Activated CD8-positive, alpha-beta memory T cell treated with anti-CD3 and anti-CD28 coated beads for 36 hours (primary cell): ENCODE measurements around the gene RAMP1. TPM values are rescaled to one million over a fixed set of nuclear protein-coding genes. Genes with fewer than 3 reads are reported as not detected.

ENCODE experiments used
- CTCF ChIA-PET: fragments of 350-600 bp; sonication (Branson Sonifier 250); formaldehyde crosslinking; loops from one replicate; lab custom pipeline; 2021; ENCODE audit warnings: antibody characterized with exemption; lab: Charles Lee
- POLR2A ChIA-PET: fragments of 350-600 bp; sonication (Branson Sonifier 250); formaldehyde crosslinking; loops from one replicate; lab custom pipeline; 2021; ENCODE audit warnings: antibody characterized with exemption; lab: Charles Lee
- total RNA-seq, 2 experiments: library from RNA; stranded (reverse); gene quantifications; one replicate each; pipeline ENCODE4 v1.2.3, GENCODE V29; 2021

The RAMP1 gene
- total RNA-seq, 2 experiments from 2014 or later, result 0.34 to 0.63 TPM

DNA sequence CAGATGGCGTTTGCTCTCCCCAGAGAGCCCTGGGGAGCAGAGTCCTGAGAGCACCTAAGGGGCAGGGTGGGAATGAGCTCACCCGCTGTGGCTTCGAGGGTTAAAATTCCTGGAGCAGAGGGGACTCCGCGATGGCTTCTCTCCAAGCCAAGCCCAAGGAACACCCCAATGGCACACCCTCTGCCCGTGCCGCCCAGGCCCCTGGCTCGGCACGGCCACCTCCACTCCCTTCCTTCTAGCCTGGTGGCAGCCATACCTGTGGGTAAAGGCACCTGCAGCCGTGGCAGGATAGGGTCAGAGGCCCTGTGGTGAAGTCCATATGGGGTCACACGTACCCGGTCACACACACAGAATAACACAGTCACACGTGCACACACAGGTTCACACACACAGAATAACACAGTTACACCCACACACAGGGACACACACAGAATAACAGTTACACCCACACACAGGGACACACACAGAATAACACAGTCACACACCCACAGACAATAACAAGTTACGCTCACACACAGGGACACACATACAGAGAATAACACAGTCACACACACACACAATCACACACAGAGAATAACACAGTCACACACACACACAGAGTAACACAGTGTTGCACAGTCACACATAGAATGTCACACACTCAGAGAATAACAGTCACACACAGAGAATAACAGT, 50.5 kb downstream of the RAMP1 start:
- CTCF ChIA-PET, result no interaction called here
- POLR2A ChIA-PET, result no interaction called here

DNA sequence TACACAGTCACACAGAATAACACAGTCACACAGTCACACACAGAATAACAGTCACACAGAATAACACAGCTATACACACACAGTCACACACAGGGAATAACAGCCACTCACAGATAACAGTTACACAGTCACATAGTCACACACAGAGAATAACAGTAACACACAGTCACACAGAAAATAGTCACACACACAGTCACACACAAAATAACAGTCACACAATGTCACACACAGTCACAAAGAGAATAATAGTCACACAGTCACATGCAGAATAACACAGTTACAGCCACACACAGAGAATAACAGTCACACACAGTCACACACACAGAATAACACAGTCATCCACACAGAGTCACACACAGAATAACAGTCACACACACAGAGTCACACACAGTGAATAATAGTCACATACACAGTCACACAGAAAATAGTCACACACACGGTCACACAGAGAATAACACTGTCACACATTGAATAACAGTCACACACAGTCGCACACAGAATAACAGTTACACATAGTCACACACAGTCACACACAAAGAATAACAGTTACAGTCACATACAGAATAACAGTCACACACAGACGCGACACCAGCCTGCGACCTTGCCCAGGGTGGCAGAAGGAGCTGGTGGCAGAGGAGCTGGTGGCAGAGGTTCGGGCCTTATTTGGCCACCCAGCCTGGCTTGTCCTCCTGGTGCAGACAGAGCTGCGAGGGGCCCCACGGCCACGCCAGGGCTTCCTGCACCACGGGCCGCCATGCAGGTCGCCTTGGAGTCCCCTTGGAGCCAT, 51.3 kb downstream of the RAMP1 start:
- POLR2A ChIA-PET, result no interaction called here
- CTCF ChIA-PET, result interaction anchor here (1.4 kb wide), 1 partner anchor 12 kb away, joined by 7 read pairs; no protein-coding TSS in a partner anchor

DNA sequence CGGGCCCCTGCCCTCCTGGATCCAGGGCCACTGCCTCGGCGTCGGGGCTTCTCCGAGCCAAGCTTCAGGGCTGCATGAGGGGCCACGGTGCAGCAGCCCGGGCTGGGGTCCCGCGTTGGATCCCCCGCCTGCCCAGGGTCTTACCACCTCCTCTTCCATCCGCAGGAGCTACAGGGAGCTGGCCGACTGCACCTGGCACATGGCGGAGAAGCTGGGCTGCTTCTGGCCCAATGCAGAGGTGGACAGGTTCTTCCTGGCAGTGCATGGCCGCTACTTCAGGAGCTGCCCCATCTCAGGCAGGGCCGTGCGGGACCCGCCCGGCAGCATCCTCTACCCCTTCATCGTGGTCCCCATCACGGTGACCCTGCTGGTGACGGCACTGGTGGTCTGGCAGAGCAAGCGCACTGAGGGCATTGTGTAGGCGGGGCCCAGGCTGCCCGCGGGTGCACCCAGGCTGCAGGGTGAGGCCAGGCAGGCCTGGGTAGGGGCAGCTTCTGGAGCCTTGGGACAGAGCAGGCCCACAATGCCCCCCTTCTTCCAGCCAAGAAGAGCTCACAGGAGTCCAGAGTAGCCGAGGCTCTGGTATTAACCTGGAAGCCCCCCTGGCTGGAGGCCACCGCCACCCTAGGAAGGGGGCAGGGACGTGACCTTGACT, 52.1 kb downstream of the RAMP1 start:
- ChIA-PET CTCF (interaction anchor here (1.4 kb wide), 1 partner anchor 12 kb away, joined by 7 read pairs; no protein-coding TSS in a partner anchor), POLR2A (no interaction called here)

DNA sequence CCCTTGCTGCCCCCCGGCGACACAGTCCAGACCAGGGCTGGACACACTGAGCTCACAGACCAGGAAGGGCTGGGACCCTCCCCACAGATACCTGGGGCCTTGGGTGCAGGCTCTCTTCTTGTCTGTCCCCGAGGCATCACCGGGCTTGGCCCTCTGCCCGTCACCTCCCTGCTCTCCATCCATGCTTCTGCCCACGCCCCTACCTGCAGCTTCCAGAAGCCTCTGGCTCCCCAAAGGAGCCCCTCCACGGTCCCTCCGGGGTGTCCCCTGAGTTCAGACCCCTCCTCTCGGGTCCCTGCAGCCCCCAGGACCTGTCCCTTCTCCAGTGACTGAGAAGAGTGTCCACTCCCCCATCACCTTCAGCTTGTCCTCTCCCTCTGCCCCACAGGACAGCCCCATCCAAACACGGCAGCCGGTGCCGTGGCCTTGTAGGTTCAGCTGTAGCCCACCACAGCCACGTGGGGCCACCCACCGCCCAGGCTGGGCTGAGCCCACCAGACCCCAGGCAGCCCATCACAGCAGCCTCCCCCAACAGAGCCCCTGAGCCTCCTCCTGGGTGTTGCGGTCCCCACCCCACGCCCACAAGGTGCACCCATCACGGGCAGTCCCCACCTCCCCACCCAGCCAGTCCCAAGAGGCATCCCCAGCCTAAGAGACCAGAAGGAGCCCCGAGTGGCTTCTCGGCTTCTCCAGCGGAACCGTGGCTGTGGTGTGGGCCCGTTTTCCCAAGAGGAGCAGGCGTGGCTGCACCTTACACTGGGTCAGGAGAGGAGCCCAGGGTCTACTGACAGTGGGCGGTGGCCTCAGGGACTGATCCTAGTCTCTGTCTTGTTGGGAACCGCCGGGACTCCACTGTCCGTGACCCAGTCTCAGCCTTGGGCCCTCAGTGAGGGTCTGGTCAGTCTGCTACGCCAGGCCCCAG, 53.1 kb downstream of the RAMP1 start:
- CTCF ChIA-PET, result no interaction called here
- POLR2A ChIA-PET, result no interaction called here

DNA sequence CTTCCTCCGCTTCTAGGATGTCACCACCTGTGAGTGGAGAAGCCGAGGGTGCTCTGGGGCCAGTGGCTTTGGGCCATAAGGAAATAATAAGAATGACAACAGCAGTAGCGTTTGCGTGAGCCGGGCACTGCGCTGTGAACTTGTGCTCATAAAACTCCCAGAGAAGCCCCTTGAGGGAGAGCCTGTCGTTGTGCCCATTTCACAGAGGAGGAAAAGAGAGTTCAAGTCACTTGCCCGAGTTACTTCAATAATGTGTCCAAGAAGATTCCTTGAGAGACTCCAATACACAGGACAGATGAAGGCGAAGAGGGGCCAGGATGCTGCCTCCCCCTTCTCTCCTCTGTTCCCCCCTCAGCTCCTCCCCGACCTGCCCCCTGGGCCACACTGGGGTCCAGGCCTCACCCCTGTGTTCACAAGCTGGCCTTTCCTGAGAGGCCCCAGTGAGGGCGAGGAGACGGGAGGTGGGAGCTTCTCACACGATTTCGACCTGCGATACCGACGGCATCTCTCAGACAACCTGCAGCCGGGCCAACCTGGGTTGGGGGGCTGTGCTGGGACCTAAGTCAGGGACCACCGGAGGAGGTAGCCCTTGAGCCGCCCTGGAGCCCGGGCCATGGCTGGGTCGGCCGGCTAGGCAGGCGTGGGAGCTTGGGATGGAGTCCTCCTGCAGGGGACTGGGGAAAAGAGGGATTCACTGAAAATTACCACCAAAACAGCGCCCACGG, 53.9 kb downstream of the RAMP1 start:
- ChIA-PET POLR2A (no interaction called here), CTCF (no interaction called here)

DNA sequence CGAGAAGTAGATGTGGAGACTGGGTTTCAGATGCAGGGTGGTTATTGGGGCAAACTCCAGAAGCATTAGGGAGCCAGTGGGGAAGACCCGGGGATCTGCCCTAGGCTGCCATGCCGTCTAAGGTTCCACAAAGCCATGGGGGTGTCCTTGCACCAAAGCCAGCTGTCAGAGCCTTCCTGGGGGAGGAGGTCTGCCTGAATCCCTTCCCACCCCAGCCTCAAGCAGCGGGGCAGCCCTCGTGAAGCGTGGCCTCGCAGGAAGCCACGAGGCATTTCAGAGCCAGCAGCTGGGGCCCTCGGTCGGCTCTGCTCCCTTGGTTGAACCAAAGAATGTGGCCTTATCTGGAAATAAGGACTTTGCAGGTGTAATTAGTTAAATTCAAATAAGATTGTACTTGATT, 56.2 kb downstream of the RAMP1 start:
- ChIA-PET CTCF (no interaction called here), POLR2A (no interaction called here)

DNA sequence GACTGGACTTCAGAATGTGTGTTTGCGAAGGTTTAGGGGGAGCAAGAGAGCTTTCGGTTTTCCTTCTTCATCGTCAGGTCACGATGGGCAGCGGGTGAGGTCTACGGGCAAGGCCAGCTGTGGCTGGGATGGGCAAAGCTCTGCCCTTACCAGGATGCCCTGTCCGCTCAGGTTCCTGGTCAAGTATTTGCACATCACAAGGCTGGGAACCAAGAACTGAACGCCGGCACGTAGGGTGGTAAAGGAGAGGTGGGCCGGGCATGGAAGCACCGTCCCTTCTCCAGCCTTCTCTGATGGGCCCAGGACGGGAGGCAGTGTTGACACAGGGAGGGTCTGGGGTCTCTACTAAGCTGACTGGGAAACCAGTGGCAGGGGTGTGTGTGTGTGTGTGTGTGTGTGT, 56.9 kb downstream of the RAMP1 start:
- ChIA-PET CTCF (no interaction called here), POLR2A (interaction anchor here (0.7 kb wide), 1 partner anchor 351 kb away, joined by 4 read pairs; no protein-coding TSS in a partner anchor)

DNA sequence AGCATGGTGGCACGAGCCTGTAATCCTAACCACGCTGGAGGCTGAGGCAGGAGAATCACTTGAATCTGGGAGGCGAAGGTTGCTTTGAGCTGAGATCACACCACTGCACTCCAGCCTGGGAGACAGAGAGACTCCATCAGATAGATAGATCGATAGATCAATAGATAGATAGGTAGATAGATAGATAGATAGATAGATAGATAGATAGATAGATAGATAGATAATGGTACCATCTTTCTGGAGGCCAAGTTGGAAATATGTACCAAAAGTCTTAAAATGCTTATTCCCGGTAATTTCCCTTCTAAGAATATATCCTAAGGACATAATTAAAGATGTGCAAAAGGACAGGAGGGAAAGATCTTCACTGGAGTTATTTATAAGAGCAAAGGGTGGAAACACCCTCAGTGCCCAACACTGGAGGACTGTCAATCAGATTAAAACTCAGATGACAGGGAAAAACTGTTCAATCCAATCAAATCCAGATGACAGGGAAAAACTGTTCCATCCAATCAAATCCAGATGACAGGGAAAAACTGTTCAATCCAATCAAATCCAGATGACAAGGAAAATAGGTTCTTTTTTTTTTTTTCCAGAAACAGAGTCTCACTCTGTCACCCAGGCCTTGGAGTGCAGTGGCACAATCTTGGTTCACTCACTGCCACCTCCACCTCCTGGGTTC, 58.4 kb downstream of the RAMP1 start:
- POLR2A ChIA-PET, result no interaction called here
- CTCF ChIA-PET, result no interaction called here

DNA sequence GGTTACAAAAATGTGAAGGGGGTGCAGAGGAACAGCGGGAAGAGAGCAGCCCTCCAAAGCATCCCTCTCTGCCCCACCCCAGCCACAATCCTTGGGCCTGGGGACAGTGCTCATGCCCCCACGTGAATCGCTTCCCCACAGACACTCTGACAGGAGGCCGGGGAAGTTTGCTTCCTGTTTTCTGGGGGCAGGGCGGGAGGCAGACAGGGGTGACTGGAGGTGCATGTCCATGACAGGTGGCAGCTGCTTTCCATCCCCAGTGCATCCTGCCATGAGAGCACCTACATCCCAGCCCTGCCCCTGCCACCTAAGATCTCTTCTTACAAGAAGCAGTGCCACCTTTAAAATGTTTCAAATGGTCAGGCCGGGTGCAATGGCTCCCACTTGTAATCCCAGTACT, 60.2 kb downstream of the RAMP1 start:
- ChIA-PET POLR2A (no interaction called here), CTCF (no interaction called here)

DNA sequence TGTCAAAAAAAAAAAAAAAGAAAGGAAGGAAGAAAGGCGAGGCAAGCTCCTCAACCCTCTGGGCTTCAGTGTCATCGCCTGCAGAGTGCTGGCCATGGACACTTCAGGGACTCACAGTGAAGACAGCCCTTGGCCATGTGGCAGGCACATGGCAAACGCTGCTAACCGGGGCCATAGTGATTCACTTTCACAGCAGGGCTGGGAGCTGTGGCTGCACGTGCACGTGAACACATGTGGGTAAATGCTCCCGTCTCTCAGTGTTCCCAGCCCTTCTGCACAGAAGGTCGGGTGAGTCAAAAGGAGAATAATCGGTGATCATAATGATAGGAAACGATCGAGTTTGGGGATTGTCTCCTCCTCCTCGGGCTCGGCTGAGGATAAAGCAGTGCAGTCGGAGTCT, 61.2 kb downstream of the RAMP1 start:
- POLR2A ChIA-PET, result no interaction called here
- CTCF ChIA-PET, result interaction anchor here (0.8 kb wide), 1 partner anchor 1242 kb away, joined by 3 read pairs; no protein-coding TSS in a partner anchor

DNA sequence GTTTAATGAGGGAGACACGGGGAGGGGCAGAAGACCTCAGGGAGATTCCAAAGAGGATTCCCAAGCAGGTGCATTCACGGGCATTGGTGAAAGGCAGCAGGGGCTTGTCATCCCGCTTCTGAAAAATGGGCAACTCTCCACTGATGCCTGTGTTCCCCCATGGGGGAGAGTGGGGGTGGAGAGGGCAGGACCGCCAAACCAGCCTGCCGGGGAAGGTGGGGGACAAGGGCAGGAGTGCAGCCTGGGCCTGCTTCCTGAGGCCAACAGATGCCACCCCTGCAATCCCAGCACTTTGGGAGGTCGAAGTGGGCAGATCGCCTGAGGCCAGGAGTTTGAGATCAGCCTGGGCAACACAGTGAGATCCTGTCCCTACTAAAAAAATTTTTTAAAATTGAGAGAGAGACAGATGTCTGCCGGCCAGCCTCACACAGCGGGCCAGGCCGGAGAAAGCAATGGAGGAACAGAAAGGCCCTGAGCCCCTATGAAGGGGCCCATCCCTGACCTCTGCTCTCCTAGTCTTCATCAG, 62.6 kb downstream of the RAMP1 start:
- ChIA-PET POLR2A (no interaction called here), CTCF (interaction anchor here (1.1 kb wide), 1 partner anchor 34 kb away, joined by 3 read pairs; no protein-coding TSS in a partner anchor)

DNA sequence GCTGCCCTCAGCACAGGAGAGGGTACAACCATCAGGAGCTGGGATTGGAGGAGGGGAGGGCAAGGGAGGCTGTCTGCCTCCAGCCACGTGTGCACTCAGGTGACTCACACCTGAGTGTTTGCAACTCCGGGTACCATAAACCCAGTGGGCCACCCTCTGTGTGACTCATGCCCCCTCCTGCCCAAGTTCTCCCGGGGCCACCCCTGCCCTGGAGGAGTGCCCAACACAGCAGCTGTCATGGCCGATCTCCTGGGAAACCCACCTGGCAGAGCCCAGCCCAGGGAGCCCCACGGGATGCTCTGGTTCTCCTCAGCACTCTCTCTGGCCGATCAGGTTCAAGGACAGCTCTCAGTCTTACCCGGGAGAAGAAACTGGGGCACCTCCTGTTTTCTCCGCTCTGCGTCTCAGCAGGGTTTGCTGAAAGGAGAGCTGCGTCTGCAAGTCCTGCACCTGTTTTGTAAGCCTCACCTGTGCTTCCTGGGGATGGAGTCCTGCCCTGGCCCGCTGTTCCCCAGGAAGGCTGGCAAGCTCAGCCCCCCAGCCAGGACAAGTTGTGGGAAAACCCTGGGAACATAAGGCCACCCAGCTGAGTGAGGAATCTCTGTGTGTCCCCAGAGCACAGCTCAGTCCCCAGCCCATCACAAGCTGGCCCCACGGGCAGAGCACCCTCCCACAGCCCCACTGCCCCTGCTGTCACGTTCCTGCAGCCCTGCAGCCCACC, 63.4 kb downstream of the RAMP1 start:
- ChIA-PET POLR2A (interaction anchor here (0.5 kb wide), 1 partner anchor 313 kb away, joined by 3 read pairs; no protein-coding TSS in a partner anchor), CTCF (interaction anchor here (0.8 to 1.8 kb wide), 8 partner anchors 9 to 309 kb away, joined by 3 to 7 read pairs (median 4); no protein-coding TSS in a partner anchor)

DNA sequence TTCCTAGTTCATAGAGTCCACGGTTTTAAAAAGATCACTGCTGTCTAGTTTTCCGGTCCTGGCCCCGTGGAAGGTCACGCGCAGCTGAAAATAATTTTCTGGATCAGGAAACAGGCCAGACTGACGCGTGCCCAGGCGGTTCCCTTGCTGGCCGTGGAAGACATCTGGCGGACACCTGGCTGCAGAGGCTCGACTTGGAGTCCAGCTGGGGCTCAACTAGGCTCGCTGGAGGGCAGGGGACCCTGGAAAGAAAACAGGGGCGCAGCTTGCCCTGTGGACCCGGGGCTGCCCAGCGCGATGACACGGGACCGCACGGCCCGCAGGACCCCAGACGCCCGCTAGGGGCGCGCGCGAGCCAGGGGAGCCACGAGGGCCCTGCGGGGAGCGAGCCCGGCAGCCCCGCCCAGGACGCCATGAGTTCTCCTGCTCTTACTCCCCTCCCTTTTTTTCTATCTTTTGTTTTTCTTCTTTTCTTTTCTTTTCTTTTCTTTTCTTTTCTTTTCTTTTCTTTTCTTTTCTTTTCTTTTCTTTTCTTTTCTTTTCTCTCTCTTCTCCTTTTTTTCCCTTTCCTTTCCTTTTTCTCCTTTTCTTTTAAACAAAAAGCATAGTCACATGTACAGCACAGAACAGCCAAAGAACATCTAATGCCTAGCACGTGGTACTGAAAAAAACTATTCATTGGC, 64.2 kb downstream of the RAMP1 start:
- ChIA-PET POLR2A (interaction anchor here (0.5 kb wide), 1 partner anchor 312 kb away, joined by 3 read pairs; no protein-coding TSS in a partner anchor), CTCF (interaction anchor here (0.7 to 1.8 kb wide), 9 partner anchors 8 to 552 kb away, joined by 3 to 7 read pairs (median 4); no protein-coding TSS in a partner anchor)

DNA sequence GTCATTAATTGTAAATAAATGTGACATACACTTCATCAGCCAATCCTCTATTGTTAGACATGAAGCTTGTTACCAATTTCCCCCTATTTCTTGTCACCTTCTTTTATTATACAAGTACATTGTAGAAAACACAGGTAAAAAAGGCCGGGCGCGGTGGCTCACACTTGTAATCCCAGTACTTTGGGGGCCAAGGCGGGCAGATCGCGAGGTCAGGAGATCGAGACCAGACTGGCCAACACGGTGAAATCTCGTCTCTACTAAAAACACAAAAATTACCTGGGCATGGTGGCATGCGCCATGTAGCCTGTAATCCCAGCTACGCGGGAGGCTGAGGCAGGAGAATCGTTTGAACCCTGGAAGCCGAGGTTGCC, 64.7 kb downstream of the RAMP1 start:
- ChIA-PET POLR2A (no interaction called here), CTCF (interaction anchor here (0.7 to 1.8 kb wide), 6 partner anchors 9 to 552 kb away, joined by 3 to 6 read pairs (median 4); no protein-coding TSS in a partner anchor)

DNA sequence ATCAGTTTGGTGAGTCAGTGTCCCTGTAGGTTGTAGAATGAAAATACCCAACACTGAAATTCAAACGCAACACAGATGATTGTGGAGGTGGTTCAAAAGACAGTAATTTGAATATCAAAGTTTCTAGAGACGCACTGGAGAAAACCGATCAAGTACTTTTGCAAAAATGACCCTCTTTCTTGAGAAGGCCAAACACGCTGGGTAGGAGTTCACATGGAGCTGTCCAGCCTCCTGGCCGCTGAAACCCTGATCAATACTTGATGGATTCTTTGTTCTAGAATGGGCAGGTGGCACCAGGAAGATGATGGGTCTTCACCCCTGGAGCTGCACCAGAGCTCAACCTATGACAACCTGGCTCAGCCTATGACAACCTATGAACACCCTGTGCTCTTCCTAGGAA, 67.7 kb downstream of the RAMP1 start:
- ChIA-PET POLR2A (no interaction called here), CTCF (interaction anchor here (0.5 kb wide), 1 partner anchor 8 kb away, joined by 7 read pairs; no protein-coding TSS in a partner anchor)

DNA sequence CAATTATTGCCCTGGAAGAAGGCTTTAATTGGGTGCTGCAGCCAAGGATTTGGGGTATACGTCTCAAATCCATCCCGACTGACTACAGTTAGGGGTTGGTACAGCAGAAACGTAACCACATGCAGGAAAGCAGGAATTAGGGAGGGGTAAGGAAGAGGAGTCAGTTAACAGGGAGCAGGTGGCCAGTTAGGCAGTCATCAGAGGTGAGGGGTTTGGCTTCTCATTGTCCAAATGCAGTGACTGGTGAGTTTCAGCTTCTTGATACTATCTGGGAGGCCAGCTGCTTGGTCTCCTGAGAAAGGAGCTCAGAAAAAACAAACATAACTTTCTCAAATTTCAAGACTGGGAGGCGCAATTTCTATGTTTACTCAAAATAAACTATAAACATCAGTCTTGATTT, 68.6 kb downstream of the RAMP1 start:
- ChIA-PET POLR2A (no interaction called here), CTCF (no interaction called here)
